NT2/D1 (cell line): ENCODE measurements around the gene AGBL1.

ENCODE experiments used
- SUZ12 ChIP-seq: IDR thresholded peaks from 2 replicates; pipeline ENCODE4 v1.6.1; 2011; ENCODE audit not compliant: insufficient read length, insufficient read depth; ENCODE audit errors: extremely low read depth
- YY1 ChIP-seq: IDR thresholded peaks from 2 replicates; pipeline ENCODE4 v1.6.1; 2011; ENCODE audit not compliant: insufficient read length, insufficient read depth
- ZNF274 ChIP-seq: IDR thresholded peaks from 2 replicates; pipeline ENCODE4 v1.6.1; 2011; ENCODE audit warnings: mild to moderate bottlenecking, low read depth, low read length

GRCh38 chr15:86754846-86755245, 675.2 kb downstream of the AGBL1 start:
- TF ChIP-seq ZNF274 (no peak), YY1 (no peak), SUZ12 (no peak)
